Stimulated activated CD4-positive, alpha-beta T cell treated with anti-CD3 and anti-CD28 coated beads, Interleukin-2, amount 100 ng/mL, for 24 hours (primary cell): ENCODE data around the gene SUV39H1.

ENCODE experiments used
- DNase-seq, 2 donors: peaks; one replicate each; pipeline ENCODE4 v3.0.0-alpha.2; 2020

The SUV39H1 gene

GRCh38 chrX:48715876-48716502 lies 19.5 kb downstream of the SUV39H1 start:
- no peak for DNase-seq

GRCh38 chrX:48719958-48720357 lies 23.4 kb downstream of the SUV39H1 start:
- no peak for DNase-seq

GRCh38 chrX:48720577-48721250 lies 24.2 kb downstream of the SUV39H1 start:
- DNase-seq: no peak

DNA sequence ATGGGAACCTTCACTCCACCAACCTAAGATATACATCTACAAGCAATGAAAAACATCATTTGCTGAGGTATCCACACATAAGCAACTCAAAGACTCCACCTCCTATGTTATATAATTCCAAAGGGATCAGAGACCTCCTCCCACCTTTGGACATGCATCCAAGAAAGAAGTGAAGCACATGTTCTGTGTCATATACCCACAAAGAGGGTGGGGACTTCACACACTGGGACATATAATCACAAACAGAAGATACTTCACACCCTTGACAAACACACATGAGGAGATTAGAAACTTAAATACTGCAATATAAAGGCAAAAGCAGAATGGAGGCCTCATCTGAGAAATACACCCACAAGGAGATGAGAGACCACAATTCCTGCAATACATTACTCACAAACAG lies 25.4 kb downstream of the SUV39H1 start:
- DNase-seq: no peak

- no peak for DNase-seq
Measured at GRCh38 chrX:48726596-48726995, 30.1 kb downstream of the SUV39H1 start.

- no peak for DNase-seq
Measured at GRCh38 chrX:48728653-48729052, 32.1 kb downstream of the SUV39H1 start.

- no peak for DNase-seq
Measured at GRCh38 chrX:48736303-48736702, 39.8 kb downstream of the SUV39H1 start.

DNA sequence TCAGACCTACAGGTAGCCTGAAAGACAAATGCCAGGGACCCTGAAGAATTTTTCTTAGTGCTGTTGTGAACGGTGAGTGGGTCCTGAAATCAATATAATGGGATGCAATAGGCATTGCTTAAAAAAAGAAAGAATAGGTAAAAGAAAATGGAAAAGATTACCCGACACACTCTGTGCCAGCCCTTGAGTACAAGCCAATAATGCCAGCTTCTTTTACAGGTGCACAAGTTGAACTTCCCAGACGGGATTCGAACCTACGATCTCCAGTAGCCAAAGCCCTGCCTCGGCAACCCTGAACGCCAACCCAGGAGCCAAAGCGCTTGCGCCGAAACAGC lies 40.3 kb downstream of the SUV39H1 start:
- DNase-seq: no peak

- peak; percentile 82 to 84 for DNase-seq
Measured at GRCh38 chrX:48737213-48737938, 40.8 kb downstream of the SUV39H1 start.

GRCh38 chrX:48737940-48738339 lies 41.4 kb downstream of the SUV39H1 start:
- DNase-seq: no peak

- no peak for DNase-seq
Measured at GRCh38 chrX:48741834-48742233, 45.3 kb downstream of the SUV39H1 start.

DNA sequence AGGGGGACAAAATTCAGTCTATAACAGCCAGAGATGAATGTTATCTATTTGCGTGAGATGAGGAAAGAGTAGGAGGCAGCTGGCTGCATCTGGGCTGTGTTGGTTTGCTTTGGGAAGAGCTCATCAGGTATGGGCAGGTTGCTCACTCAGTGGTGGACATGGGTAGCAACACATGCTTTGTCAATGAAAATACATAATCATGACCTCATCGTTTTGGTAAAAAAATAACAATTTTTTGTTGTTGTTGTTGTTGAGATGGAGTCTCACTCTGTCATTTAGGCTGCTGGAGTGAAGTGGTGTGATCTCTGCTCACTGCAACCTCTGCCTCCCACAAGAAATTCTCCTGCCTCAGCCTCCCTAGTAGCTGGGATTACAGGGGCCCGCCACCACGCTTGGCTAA lies 48.7 kb downstream of the SUV39H1 start:
- DNase-seq: no peak

DNA sequence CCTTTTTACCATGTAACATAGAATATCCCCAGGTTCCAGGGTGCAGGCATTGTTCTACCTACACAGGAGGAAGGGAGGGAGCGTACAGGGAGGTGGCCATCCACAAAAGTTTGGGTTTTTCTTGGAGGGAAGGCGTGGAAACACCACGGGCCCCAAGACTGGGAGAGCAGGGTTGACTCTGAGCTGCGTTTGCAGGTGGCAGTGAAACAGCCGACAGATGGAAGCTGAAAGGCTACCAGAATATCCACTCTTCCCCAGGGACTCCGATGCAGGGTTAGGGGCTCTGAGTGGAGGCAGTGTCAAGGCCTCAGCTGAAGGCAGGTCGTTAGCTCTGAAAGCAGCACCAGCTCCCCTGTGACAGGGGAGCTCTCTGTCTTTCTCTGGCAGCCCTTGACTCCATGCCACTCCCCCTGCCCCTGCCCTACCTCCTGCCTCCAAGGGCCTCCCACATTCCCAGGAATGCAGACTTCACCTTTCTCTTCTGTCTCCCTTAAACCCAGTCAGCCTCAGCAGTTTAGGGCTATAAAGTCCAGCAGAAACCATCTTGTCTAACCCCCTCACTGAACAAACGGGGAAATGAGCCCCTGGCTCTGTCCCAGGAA lies 51.0 kb downstream of the SUV39H1 start:
- no peak for DNase-seq

GRCh38 chrX:48749182-48749581 lies 52.6 kb downstream of the SUV39H1 start:
- DNase-seq: no peak

GRCh38 chrX:48751343-48751742 lies 54.8 kb downstream of the SUV39H1 start:
- DNase-seq: peak in 1 of 2 donors; percentile 9

- DNase-seq: no peak
Measured at GRCh38 chrX:48752498-48752897, 56.0 kb downstream of the SUV39H1 start.

- DNase-seq: no peak
Measured at GRCh38 chrX:48753708-48754228, 57.2 kb downstream of the SUV39H1 start.

DNA sequence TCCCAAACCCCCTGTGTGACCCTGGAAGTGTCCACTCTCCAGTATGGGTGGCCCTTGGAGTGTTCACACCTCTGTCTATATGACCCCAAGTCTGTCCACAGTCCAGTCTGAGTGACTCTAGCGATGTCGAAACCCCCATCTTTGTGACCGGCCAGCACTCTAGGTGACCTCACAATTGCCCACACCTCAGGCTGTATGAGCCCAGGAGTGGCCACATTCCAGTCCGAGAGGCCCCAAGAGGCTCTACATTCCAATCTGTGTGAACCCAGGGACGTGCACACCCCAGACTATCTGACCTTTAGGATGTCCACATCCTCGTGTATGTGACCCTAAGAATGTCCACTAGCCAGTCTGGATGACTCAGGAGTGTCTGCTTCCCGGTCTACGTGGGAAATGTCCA lies 57.7 kb downstream of the SUV39H1 start:
- no peak for DNase-seq
